Effector memory CD4-positive, alpha-beta T cell (primary cell): ENCODE data around the gene HOXC10.

ENCODE experiments used
- DNase-seq, 3 donors: peaks; one replicate each; pipeline ENCODE4 v3.0.0-alpha.2; 2020
- H3K27ac ChIP-seq: 2 replicates; pipeline ENCODE4 v1.7.0; 2013; ENCODE audit warnings: mild to moderate bottlenecking, low read length, moderate library complexity; ENCODE audit not compliant: insufficient read depth, poor library complexity, severe bottlenecking
- H3K27me3 ChIP-seq: replicated peaks from 2 replicates; pipeline ENCODE4 v1.7.0; 2013; ENCODE audit warnings: mild to moderate bottlenecking, low read length; ENCODE audit not compliant: insufficient read depth, control insufficient read depth, poor library complexity, severe bottlenecking
- H3K36me3 ChIP-seq: 2 replicates; pipeline ENCODE4 v1.7.0; 2013; ENCODE audit warnings: mild to moderate bottlenecking, low read length, moderate library complexity; ENCODE audit not compliant: control insufficient read depth, insufficient read depth
- H3K4me1 ChIP-seq: 2 replicates; pipeline ENCODE4 v1.7.0; 2013; ENCODE audit warnings: low read length, mild to moderate bottlenecking; ENCODE audit not compliant: control insufficient read depth, insufficient read depth, poor library complexity, severe bottlenecking
- H3K4me3 ChIP-seq: 2 replicates; pipeline ENCODE4 v1.7.0; 2013; ENCODE audit warnings: low read length, low read depth, mild to moderate bottlenecking; ENCODE audit not compliant: insufficient read depth, poor library complexity, severe bottlenecking
- H3K9me3 ChIP-seq: 2 replicates; pipeline ENCODE4 v1.7.0; 2013; ENCODE audit warnings: mild to moderate bottlenecking, low read length, moderate library complexity; ENCODE audit not compliant: control insufficient read depth

The HOXC10 gene

DNA sequence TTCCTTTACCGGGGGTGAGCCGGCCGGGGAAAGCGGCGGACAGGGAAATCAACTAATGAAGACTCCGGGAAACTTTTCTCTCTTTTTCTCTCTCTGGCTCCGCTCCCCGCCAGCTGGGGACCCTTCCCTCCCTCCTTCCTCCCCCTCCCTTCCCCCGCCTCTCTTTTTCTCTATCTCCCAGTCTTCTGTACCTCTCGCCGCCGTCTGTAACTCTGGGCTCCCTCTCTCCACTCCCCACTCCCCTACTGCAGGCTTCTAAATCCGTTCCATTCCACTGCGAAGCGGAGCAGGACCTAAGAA lies 18.9 kb upstream of the HOXC10 start:
- Histone ChIP-seq H3K27ac (no peak overlapping the region), H3K27me3 (peaks cover 85% of the 10 kb centered on the region), H3K36me3 (no peaks in the 10 kb centered on the region), H3K9me3 (no peaks in the 10 kb centered on the region), H3K4me1 (peaks cover 23% of the 10 kb centered on the region), H3K4me3 (no peak overlapping the region)
- DNase-seq, result no peak

DNA sequence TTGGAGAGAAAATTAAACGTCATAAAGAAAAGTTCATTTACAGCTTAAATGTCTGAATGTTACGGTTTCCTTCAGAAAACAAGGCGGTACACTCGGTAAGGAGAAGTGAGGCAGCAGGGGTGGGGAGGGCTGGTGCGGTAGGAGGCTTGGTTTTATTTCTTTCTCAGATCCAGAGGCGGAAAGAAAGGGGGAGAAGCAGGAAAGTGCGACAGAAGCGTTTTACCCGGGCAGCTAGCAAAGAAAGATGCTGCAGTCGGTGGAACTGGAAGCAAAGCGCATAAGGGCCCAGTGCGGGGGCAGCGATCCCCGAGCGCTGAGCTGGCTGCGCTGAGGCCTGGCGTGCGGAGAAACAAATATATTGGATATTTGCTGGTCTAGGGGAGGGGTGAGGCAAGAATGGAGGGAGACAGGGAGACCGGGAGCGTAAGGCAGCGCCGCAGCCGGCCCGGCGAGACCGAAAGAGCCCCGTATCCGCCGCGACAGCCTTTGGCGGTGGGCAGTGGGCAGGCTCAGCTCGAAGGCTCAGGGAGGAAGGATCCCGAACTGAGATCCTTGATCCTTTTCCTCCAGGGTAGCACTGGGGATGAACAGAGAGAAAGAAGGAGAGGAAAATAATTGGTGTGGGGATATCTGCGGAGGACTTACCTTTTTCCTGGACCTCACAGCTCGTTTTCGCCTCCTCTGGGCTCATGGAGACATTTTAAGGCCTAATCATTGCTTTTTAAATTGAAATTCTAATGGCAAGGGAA lies 18.4 kb upstream of the HOXC10 start:
- no peak for DNase-seq
- Histone ChIP-seq H3K4me1 (peaks cover 23% of the 10 kb centered on the region), H3K36me3 (no peaks in the 10 kb centered on the region), H3K27me3 (peaks cover 89% of the 10 kb centered on the region), H3K4me3 (no peak overlapping the region), H3K27ac (no peak overlapping the region), H3K9me3 (no peaks in the 10 kb centered on the region)

DNA sequence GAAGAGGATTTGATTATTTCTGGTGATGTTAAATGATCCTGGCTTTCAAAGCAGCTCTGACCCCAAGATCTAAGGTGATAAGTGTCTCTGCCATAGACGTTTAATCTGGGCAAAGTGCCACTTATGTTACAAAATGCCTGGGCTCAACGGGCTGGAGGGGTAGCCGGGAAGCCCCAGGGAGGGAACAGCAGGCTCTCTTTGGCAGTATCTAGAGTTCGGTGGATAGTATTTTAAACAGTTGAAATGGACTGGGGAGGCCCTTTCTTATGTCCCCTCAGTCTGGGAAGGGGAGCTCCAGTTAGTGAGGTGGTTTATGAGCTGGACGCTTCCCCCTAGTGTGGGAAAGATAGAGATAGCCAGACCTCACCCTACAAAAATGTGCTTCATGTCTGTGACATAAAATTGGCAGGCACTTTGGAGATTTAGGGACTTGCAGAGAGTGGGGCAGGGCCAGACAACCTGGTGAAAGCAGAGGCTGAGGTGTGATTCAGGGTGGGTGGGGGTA lies 17.5 kb upstream of the HOXC10 start:
- Histone ChIP-seq H3K4me3 (no peak overlapping the region), H3K27ac (no peak overlapping the region), H3K9me3 (no peaks in the 10 kb centered on the region), H3K27me3 (peaks cover 92% of the 10 kb centered on the region), H3K4me1 (peaks cover 23% of the 10 kb centered on the region), H3K36me3 (no peaks in the 10 kb centered on the region)
- no peak for DNase-seq

DNA sequence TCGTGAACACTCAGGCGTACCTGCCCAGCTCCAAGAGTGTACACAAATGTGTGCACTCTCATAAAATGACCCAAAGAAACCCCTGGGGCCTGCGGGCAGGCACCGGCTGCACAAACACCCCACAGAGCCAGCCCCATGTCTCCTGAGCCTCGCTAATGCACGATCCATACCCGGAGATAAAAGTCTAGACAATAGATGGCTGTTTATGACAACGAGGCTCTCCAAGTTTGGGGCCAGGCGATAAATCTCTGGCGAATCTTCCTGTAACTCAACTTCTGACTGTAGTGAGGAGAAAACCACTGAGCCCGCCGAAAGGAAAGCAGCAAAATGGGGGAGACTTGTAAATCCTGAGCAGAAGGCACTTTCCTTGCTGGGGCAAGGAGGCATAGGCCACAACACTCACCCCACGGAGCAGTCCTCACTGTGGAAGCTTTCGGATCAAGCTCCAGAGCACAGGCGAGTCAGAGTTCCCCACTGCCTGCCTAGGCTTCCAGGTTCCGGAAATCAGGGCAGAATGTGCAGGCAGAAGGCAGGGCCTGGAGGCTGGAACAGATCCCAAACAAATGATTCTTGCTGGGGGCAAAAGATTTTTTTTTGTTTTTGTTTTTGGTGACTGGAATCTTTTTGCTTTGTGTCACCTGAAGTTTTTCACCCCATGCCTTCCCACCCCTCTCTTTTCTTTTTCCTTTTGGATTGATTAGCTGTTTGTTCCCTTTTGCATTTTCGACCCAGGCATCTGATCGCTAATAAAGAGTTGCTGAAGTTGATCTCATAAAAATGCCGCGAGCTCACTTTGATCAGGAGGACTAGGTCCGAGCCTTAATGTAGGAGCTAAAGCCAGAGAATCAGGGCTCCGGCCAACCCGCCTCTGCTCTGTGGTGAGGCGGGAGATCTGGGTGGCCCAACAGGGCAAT lies 16.5 kb upstream of the HOXC10 start:
- no peak overlapping the region for H3K4me3 ChIP-seq
- peaks cover 91% of the 10 kb centered on the region for H3K27me3 ChIP-seq
- no peak for DNase-seq
- H3K27ac ChIP-seq, result no peak overlapping the region
- peaks cover 28% of the 10 kb centered on the region for H3K4me1 ChIP-seq
- no peaks in the 10 kb centered on the region for H3K36me3 ChIP-seq
- H3K9me3 ChIP-seq, result no peaks in the 10 kb centered on the region

DNA sequence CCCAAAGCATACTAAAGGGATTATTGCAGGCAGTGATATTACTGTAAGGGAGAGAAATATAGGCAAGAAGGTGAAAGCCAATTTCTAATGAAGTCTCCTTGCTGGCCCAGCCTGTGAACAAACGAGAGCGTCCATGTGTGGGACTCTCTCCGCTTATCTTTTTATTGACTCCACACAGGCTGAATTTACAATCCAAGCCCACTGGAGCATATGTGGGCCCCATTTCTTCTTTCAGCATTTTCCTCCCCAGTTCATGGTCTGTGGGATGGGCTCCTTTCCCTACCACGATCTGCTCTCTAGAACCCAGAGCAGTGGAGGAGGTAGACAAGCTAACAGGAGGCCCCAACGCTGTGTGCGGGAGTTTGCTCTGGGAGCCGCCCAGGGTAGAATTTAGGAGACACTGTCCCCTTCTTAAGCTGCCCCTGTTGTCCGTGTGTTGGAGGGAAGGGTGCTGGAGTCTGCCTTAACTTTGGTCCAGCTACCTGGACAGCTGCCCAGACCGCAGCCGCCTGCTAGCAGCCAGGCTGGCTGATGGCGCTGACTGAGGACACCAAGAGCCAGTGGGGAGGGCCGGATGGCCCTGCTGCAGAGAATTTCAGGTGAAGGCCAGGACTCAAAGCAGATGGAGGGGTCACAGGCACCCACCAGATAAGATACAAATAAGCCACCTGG lies 15.2 kb upstream of the HOXC10 start:
- no peaks in the 10 kb centered on the region for H3K9me3 ChIP-seq
- H3K27ac ChIP-seq, result no peak overlapping the region

DNA sequence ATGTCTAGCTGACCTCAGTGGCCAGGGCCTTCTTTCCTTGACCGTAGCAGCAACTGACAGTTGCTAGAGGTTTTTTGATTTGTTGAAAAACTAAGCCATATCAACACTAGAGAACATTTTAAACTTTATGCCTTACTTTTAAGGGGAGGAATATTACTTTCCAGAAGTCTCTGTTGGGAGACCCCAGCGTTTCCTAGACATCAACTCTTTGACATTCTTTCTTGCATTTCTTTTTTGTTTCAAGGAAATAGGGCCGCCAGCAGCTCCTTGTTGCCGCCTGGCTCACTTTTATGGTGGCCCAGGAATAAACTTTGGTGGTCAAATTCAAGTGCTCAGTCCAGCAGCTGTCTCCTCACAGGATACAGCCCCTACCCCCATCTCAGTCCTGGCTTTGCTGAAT lies 14.5 kb upstream of the HOXC10 start:
- Histone ChIP-seq H3K4me3 (no peak overlapping the region), H3K36me3 (no peaks in the 10 kb centered on the region), H3K9me3 (no peaks in the 10 kb centered on the region), H3K4me1 (peaks cover 41% of the 10 kb centered on the region), H3K27ac (no peak overlapping the region), H3K27me3 (peaks cover 94% of the 10 kb centered on the region)
- no peak for DNase-seq

More for the DNA sequence above, 15.2 kb upstream of the HOXC10 start:
- H3K4me1 ChIP-seq, result peaks cover 35% of the 10 kb centered on the region
- H3K36me3 ChIP-seq, result no peaks in the 10 kb centered on the region
- peaks cover 92% of the 10 kb centered on the region for H3K27me3 ChIP-seq
- H3K4me3 ChIP-seq, result no peak overlapping the region
- no peak for DNase-seq

DNA sequence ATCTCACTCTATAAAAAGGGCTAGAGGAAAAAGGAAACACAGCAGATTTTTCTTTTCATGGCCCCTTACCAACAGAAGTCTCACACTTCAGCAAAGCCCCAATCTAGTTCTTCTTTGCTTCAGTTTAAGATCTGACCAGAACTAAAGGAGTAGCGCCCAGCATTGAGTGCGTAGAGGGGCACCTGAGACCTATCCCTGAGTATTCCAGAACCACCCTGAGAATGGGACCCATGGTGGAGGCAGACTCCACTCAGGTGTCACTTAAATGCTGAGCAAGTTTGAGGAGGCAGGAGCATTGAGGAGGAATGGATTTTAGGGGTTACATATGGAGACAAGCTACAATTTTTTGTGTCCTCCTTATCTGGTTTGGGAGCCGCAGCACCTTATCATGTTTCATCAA lies 13.8 kb upstream of the HOXC10 start:
- Histone ChIP-seq H3K27ac (no peak overlapping the region), H3K27me3 (peaks cover 93% of the 10 kb centered on the region), H3K4me1 (peaks cover 35% of the 10 kb centered on the region), H3K9me3 (no peaks in the 10 kb centered on the region), H3K4me3 (no peak overlapping the region), H3K36me3 (no peaks in the 10 kb centered on the region)
- DNase-seq, result no peak

DNA sequence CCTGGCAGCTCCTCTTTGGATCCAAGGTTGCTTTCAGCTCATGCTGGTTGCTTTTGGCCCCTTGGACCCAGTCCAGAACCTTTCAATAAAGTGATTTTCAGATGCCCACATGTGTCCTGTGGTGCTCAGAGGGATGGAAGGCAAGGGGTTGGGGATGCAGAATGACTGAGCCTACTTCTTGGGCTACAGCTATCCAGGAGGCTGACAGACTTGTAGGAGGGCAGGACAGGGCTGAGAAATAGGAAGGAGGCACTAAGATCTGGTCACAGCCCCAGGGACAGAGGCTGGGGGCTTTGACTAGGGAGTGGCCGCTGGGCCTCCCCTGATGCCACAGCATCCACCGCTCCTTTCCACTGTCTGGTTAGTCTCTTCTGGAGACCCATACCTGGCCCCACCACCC lies 13.3 kb upstream of the HOXC10 start:
- Histone ChIP-seq H3K36me3 (no peaks in the 10 kb centered on the region), H3K9me3 (no peaks in the 10 kb centered on the region), H3K27me3 (peaks cover 93% of the 10 kb centered on the region), H3K4me3 (no peak overlapping the region), H3K4me1 (peaks cover 30% of the 10 kb centered on the region), H3K27ac (no peak overlapping the region)
- no peak for DNase-seq

DNA sequence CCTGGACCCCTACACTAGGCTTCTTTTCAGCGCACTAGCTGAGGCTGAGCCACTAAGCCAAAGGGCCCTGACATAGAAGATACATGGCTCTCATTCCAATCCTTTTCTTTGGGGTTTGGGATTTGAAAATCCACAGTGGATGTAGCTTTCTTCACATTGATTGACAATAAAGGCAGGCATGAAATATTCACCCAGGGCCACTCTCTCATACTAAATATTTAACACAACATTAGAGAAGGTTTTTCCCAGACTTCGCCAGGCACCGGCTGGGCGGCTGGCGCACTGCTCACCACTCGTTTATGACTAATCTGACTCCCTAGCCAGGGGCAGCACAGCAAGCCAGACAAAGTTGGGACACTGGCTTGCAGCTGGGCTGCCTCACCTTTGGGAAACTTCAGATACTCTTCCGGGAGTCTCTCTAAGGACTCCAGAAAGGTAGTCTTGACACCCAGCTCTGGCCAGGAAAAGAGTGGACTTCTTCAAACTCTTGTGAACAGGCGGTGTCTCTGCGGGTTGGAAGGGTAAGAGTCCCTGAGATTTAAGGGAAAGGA lies 12.7 kb upstream of the HOXC10 start:
- no peak overlapping the region for H3K27ac ChIP-seq
- DNase-seq, result no peak
- no peaks in the 10 kb centered on the region for H3K36me3 ChIP-seq
- peaks cover 93% of the 10 kb centered on the region for H3K27me3 ChIP-seq
- H3K4me1 ChIP-seq, result peaks cover 25% of the 10 kb centered on the region
- H3K4me3 ChIP-seq, result no peak overlapping the region
- no peaks in the 10 kb centered on the region for H3K9me3 ChIP-seq
